HEK293 (cell line): Measurements from ENCODE around the gene FLRT2.

Experiments
- CTCF ChIA-PET: fragments of 350-600 bp; formaldehyde crosslinking; extraction: SDS; loops from one replicate; lab custom pipeline; 2021; ENCODE audit warnings: antibody characterized with exemption; lab: Yijun Ruan, JAX
- POLR2A ChIA-PET: fragments of 300-600 bp; formaldehyde crosslinking; extraction: SDS; loops from one replicate; lab custom pipeline; 2020; ENCODE audit warnings: antibody characterized with exemption, inconsistent platforms; lab: Yijun Ruan, JAX
- H3K27ac ChIP-seq: fragments of 200-500 bp; sonication (Bioruptor generic); 2 replicates; pipeline ENCODE4 v1.5.1; 2014; ENCODE audit warnings: low read depth, low read length, control low read depth, inconsistent platforms; ENCODE audit errors: extremely low read depth
- H3K36me3 ChIP-seq, 2 experiments: fragments of 200-500 bp in 1 of 2; sonication (Bioruptor generic) in 1 of 2; 1 replicate in 1 of 2; 2 replicates in 1 of 2; pipeline ENCODE4 v1.5.1; 2014 to 2017; ENCODE audit warnings: inconsistent platforms in 2 of 2, low read length in 2 of 2; ENCODE audit not compliant: control insufficient read depth in 2 of 2, insufficient read depth in 1 of 2
- H3K4me1 ChIP-seq: fragments of 200-500 bp; sonication (Bioruptor generic); 2 replicates; pipeline ENCODE4 v1.5.1; 2014; ENCODE audit warnings: mild to moderate bottlenecking, low read length, inconsistent platforms; ENCODE audit not compliant: control insufficient read depth, insufficient read depth
- H3K4me3 ChIP-seq: 2 replicates; pipeline ENCODE4 v1.5.1; 2011; ENCODE audit warnings: low read depth, mild to moderate bottlenecking, control low read depth, low read length, moderate library complexity
- H3K9me3 ChIP-seq: fragments of 200-500 bp; sonication (Bioruptor generic); 2 replicates; pipeline ENCODE4 v1.5.1; 2014; ENCODE audit warnings: low read depth, low read length, inconsistent platforms; ENCODE audit not compliant: control insufficient read depth, insufficient read depth
- BCL11A ChIP-seq: fragments of 450-650 bp; formaldehyde crosslinking; IDR thresholded peaks from 2 replicates; pipeline ENCODE4 v1.5.1; 2016; ENCODE audit warnings: low read depth, missing biosample characterization, missing genetic modification characterization
- GFI1B ChIP-seq: fragments of 450-650 bp; formaldehyde crosslinking; IDR thresholded peaks from 2 replicates; pipeline ENCODE4 v1.5.1; 2016; ENCODE audit warnings: missing biosample characterization, missing genetic modification characterization
- GLI2 ChIP-seq: fragments of 450-650 bp; formaldehyde crosslinking; IDR thresholded peaks from 2 replicates; pipeline ENCODE4; 2017; ENCODE audit warnings: missing biosample characterization, missing genetic modification characterization, low read depth, borderline replicate concordance
- GLIS2 ChIP-seq: fragments of 450-650 bp; formaldehyde crosslinking; IDR thresholded peaks from 2 replicates; pipeline ENCODE4 v1.5.1; 2016; ENCODE audit warnings: missing biosample characterization, missing genetic modification characterization
- KLF1 ChIP-seq: fragments of 450-650 bp; formaldehyde crosslinking; IDR thresholded peaks from 2 replicates; pipeline ENCODE4 v1.5.1; 2016; ENCODE audit warnings: missing biosample characterization, missing genetic modification characterization
- MEIS1 ChIP-seq: sonication (generic); formaldehyde crosslinking; IDR thresholded peaks from 2 replicates; pipeline ENCODE4 v1.8.1; 2022; ENCODE audit warnings: missing genetic modification reagents, mild to moderate bottlenecking, borderline replicate concordance
- MZF1 ChIP-seq: fragments of 450-650 bp; formaldehyde crosslinking; IDR thresholded peaks from 2 replicates; pipeline ENCODE4 v1.5.1; 2017; ENCODE audit warnings: missing biosample characterization, missing genetic modification characterization, borderline replicate concordance
- REPIN1 ChIP-seq: fragments of 450-650 bp; formaldehyde crosslinking; IDR thresholded peaks from 2 replicates; pipeline ENCODE4 v1.5.1; 2017; ENCODE audit warnings: missing biosample characterization, missing genetic modification characterization, low read depth
- SCRT2 ChIP-seq: fragments of 450-650 bp; formaldehyde crosslinking; IDR thresholded peaks from 2 replicates; pipeline ENCODE4 v1.5.1; 2016; ENCODE audit warnings: missing biosample characterization, missing genetic modification characterization
- YY2 ChIP-seq: fragments of 450-650 bp; formaldehyde crosslinking; IDR thresholded peaks from 2 replicates; pipeline ENCODE4 v1.5.1; 2016; ENCODE audit warnings: missing biosample characterization, missing genetic modification characterization
- ZBTB48 ChIP-seq: fragments of 450-650 bp; formaldehyde crosslinking; IDR thresholded peaks from 2 replicates; pipeline ENCODE4 v1.5.1; 2016; ENCODE audit warnings: missing biosample characterization, missing genetic modification characterization
- ZNF112 ChIP-seq: fragments of 450-650 bp; formaldehyde crosslinking; IDR thresholded peaks from 2 replicates; pipeline ENCODE4 v1.5.0; 2017; ENCODE audit warnings: missing biosample characterization, missing genetic modification characterization
- ZNF121 ChIP-seq: fragments of 450-650 bp; formaldehyde crosslinking; IDR thresholded peaks from 2 replicates; pipeline ENCODE4 v1.5.1; 2016; ENCODE audit warnings: missing biosample characterization, missing genetic modification characterization
- ZNF138 ChIP-seq: fragments of 450-650 bp; formaldehyde crosslinking; IDR thresholded peaks from 2 replicates; pipeline ENCODE4 v1.5.1; 2016; ENCODE audit warnings: missing biosample characterization, missing genetic modification characterization, borderline replicate concordance
- ZNF155 ChIP-seq: fragments of 450-650 bp; formaldehyde crosslinking; IDR thresholded peaks from 2 replicates; pipeline ENCODE4 v1.5.1; 2016; ENCODE audit warnings: missing biosample characterization, missing genetic modification characterization
- ZNF175 ChIP-seq: fragments of 450-650 bp; formaldehyde crosslinking; IDR thresholded peaks from 2 replicates; pipeline ENCODE4 v1.5.1; 2016; ENCODE audit warnings: missing biosample characterization, missing genetic modification characterization
- ZNF239 ChIP-seq: fragments of 450-650 bp; formaldehyde crosslinking; IDR thresholded peaks from 2 replicates; pipeline ENCODE4 v1.5.1; 2016; ENCODE audit warnings: missing biosample characterization, missing genetic modification characterization
- ZNF311 ChIP-seq: fragments of 450-650 bp; formaldehyde crosslinking; IDR thresholded peaks from 2 replicates; pipeline ENCODE4 v1.5.1; 2017; ENCODE audit warnings: missing biosample characterization, missing genetic modification characterization, borderline replicate concordance
- ZNF350 ChIP-seq: fragments of 450-650 bp; formaldehyde crosslinking; IDR thresholded peaks from 2 replicates; pipeline ENCODE4 v1.5.0; 2017; ENCODE audit warnings: missing biosample characterization, mild to moderate bottlenecking, missing genetic modification characterization
- ZNF366 ChIP-seq: fragments of 450-650 bp; formaldehyde crosslinking; conservative IDR thresholded peaks from 2 replicates; pipeline ENCODE4 v1.5.1; 2016; ENCODE audit warnings: missing biosample characterization, missing genetic modification characterization
- ZNF544 ChIP-seq: fragments of 450-650 bp; formaldehyde crosslinking; IDR thresholded peaks from 2 replicates; pipeline ENCODE4 v1.5.0; 2017; ENCODE audit warnings: missing biosample characterization, missing genetic modification characterization
- ZNF549 ChIP-seq: fragments of 450-650 bp; IDR thresholded peaks from 2 replicates; pipeline ENCODE4 v1.5.1; 2018; ENCODE audit warnings: missing biosample characterization, missing genetic modification characterization, mild to moderate bottlenecking, inconsistent platforms, moderate library complexity
- ZNF596 ChIP-seq: fragments of 450-650 bp; IDR thresholded peaks from 2 replicates; pipeline ENCODE4 v1.5.0; 2018; ENCODE audit warnings: missing biosample characterization, mild to moderate bottlenecking, missing genetic modification characterization, moderate library complexity
- ZNF658 ChIP-seq: fragments of 450-650 bp; formaldehyde crosslinking; IDR thresholded peaks from 2 replicates; pipeline ENCODE4; 2016; ENCODE audit warnings: missing biosample characterization, missing genetic modification characterization
- ZNF76 ChIP-seq: fragments of 450-650 bp; formaldehyde crosslinking; IDR thresholded peaks from 2 replicates; pipeline ENCODE4; 2016; ENCODE audit warnings: low read depth, missing biosample characterization, missing genetic modification characterization, borderline replicate concordance
- TF ChIP-seq, protein P1 (sequence below): fragments of 450-650 bp; formaldehyde crosslinking; IDR thresholded peaks from 2 replicates; pipeline ENCODE4 v1.5.1; 2016; ENCODE audit warnings: missing biosample characterization, missing genetic modification characterization
- TF ChIP-seq, protein P2 (sequence below): fragments of 450-650 bp; formaldehyde crosslinking; IDR thresholded peaks from 2 replicates; pipeline ENCODE4 v1.5.1; 2016; ENCODE audit warnings: missing biosample characterization, missing genetic modification characterization
- TF ChIP-seq, protein P3 (sequence below): fragments of 450-650 bp; formaldehyde crosslinking; IDR thresholded peaks from 2 replicates; pipeline ENCODE4 v1.5.1; 2017; ENCODE audit warnings: missing biosample characterization, missing genetic modification characterization

The FLRT2 gene

DNA sequence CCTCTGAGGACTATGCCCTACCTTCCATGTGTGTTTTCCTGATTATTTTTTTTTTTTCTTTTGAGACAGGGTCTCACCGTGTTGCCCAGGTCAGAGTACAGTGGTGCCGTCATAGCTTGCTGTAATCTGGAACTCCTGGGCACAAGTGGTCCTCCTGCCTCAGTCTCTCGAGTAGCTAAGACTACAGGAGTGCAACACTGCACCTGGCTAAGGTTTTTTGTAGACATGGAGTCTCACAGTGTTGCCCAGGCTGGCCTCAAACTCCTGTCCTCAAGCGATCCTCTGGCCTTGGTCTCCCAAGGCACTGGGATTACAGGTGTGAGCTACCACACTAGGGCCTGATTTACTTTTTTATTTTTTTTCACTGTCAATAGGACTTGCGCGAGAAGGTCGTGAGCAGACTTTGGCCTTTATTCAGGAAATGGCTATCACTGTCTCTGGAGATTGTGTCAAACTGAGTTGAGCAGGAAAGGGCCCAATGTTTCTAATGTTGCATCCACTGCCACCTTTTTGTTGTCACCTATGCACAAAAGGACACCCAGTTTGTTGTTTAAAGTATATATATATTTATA is 47.7 kb downstream of the FLRT2 start (continued):
- TF ChIP-seq, protein P1, sequence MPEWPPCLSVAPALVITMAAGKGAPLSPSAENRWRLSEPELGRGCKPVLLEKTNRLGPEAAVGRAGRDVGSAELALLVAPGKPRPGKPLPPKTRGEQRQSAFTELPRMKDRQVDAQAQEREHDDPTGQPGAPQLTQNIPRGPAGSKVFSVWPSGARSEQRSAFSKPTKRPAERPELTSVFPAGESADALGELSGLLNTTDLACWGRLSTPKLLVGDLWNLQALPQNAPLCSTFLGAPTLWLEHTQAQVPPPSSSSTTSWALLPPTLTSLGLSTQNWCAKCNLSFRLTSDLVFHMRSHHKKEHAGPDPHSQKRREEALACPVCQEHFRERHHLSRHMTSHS (tag by site-specific recombination), result no peak
- TF ChIP-seq REPIN1 (tag by site-specific recombination) (no peak), BCL11A (tag by site-specific recombination) (no peak)

DNA sequence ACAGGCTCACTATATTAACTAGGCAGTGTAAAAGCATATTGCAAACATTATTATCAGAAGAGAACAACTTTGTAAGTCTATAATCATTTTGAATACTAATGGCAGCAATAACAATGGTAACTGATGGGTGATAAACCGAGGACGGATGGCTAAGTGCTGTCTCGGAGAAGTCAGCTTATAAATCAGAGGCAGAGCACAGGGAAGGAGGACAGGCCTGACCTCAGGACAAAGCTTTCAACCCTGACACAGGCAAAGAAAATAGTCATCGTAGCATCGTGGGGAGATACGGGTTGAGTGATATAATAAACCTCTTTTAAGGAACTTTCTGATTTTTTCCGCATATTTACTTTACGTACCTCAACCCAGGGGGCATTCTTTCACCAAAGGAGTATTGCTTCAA is 48.4 kb downstream of the FLRT2 start:
- Histone ChIP-seq H3K4me3 (no peak overlapping the region), H3K27ac (no peak overlapping the region), H3K36me3 (no peaks in the 10 kb centered on the region), H3K4me1 (peaks cover 16% of the 10 kb centered on the region), H3K9me3 (no peaks in the 10 kb centered on the region)
- ChIA-PET CTCF (no interaction called here), POLR2A (no interaction called here)
- no peak for TF ChIP-seq SCRT2 (tag by site-specific recombination)
- TF ChIP-seq MZF1 (tag by site-specific recombination), result no peak
- TF ChIP-seq GFI1B, result no peak
- TF ChIP-seq ZNF112 (tag by site-specific recombination), result no peak
- no peak for TF ChIP-seq ZNF366 (tag by site-specific recombination)
- no peak for TF ChIP-seq ZNF311 (tag by site-specific recombination)
- no peak for TF ChIP-seq GLIS2 (tag by site-specific recombination)
- no peak for TF ChIP-seq ZNF544 (tag by site-specific recombination)
- TF ChIP-seq ZNF239 (tag by site-specific recombination), result no peak
- TF ChIP-seq GLI2 (tag by site-specific recombination), result no peak
- TF ChIP-seq ZNF658 (tag by site-specific recombination), result no peak
- no peak for TF ChIP-seq ZNF76 (tag by site-specific recombination)
- TF ChIP-seq YY2 (tag by site-specific recombination), result no peak
- no peak for TF ChIP-seq ZBTB48 (tag by site-specific recombination)
- no peak for TF ChIP-seq ZNF121 (tag by site-specific recombination)

DNA sequence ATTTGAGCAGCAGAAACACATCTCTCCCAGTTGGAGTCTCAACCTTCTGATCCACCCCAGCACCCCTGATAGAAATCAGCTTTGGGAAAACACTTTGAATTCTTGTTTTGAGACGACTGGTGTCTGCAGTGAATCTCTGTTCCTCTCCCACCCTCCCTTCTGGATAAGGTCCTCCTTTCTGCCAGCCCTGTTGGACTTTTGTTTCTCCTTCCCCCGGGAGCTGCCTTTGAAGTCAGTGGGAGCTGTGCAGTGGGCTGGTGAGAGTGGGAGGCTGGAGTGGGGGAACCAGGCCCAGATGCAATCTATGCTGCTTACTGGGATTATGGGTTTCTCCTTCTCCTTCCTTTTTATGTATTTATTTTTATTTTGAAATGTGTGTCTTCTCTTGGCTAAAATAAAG is 49.0 kb downstream of the FLRT2 start:
- POLR2A ChIA-PET, result no interaction called here
- no peak overlapping the region for H3K4me3 ChIP-seq
- no peaks in the 10 kb centered on the region for H3K9me3 ChIP-seq
- TF ChIP-seq ZNF155 (tag by site-specific recombination) (no peak), ZNF175 (tag by site-specific recombination) (no peak), ZNF138 (tag by site-specific recombination) (no peak), YY2 (tag by site-specific recombination) (no peak), ZNF350 (tag by site-specific recombination) (no peak)
- no peak overlapping the region for H3K27ac ChIP-seq
- no peaks in the 10 kb centered on the region for H3K36me3 ChIP-seq
- H3K4me1 ChIP-seq, result peaks cover 18% of the 10 kb centered on the region
- CTCF ChIA-PET, result no interaction called here

DNA sequence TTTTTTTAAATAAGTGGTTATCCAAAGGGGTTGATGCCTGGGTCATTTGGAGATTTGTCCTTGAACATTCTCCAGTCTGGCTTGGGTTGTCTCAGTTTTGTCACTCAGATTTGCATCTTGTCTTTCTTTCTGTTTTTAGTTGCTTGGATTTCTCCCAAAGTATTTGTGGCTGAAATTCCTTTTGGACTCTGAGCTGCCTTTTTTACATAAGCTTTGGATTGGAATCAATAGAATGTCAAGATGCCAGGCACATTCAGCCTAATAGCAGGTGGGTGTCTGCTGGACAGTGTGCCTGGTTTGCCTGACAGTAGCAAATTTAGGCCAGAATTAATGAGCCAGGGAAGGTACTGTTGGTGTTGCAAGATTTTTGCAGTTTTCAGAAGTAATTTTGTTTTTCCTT is 50.0 kb downstream of the FLRT2 start:
- no peaks in the 10 kb centered on the region for H3K9me3 ChIP-seq
- no peaks in the 10 kb centered on the region for H3K36me3 ChIP-seq
- no peak overlapping the region for H3K27ac ChIP-seq
- H3K4me3 ChIP-seq, result no peak overlapping the region
- H3K4me1 ChIP-seq, result peaks cover 19% of the 10 kb centered on the region
- ChIA-PET POLR2A (no interaction called here), CTCF (no interaction called here)
- TF ChIP-seq, protein P2, sequence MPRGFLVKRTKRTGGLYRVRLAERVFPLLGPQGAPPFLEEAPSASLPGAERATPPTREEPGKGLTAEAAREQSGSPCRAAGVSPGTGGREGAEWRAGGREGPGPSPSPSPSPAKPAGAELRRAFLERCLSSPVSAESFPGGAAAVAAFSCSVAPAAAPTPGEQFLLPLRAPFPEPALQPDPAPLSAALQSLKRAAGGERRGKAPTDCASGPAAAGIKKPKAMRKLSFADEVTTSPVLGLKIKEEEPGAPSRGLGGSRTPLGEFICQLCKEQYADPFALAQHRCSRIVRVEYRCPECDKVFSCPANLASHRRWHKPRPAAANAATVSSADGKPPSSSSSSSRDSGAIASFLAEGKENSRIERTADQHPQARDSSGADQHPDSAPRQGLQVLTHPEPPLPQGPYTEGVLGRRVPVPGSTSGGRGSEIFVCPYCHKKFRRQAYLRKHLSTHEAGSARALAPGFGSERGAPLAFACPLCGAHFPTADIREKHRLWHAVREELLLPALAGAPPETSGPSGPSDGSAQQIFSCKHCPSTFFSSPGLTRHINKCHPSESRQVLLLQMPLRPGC, result no peak
- TF ChIP-seq KLF1 (tag by site-specific recombination) (no peak), ZNF121 (tag by site-specific recombination) (no peak), MEIS1 (CRISPR knock-in tag) (no peak), ZNF596 (tag by site-specific recombination) (no peak), ZNF549 (tag by site-specific recombination) (no peak)
- TF ChIP-seq, protein P3, sequence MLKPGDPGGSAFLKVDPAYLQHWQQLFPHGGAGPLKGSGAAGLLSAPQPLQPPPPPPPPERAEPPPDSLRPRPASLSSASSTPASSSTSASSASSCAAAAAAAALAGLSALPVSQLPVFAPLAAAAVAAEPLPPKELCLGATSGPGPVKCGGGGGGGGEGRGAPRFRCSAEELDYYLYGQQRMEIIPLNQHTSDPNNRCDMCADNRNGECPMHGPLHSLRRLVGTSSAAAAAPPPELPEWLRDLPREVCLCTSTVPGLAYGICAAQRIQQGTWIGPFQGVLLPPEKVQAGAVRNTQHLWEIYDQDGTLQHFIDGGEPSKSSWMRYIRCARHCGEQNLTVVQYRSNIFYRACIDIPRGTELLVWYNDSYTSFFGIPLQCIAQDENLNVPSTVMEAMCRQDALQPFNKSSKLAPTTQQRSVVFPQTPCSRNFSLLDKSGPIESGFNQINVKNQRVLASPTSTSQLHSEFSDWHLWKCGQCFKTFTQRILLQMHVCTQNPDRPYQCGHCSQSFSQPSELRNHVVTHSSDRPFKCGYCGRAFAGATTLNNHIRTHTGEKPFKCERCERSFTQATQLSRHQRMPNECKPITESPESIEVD, result no peak
